OCI-LY1 (cell line): Measurements from ENCODE around the gene LAYN.

Source experiments
- CTCF ChIP-seq: fragments of 200-600 bp; sonication (generic), shearing (Covaris generic); IDR thresholded peaks from 2 replicates; pipeline ENCODE4 v1.5.1; 2017; ENCODE audit warnings: mild to moderate bottlenecking, antibody characterized with exemption, low read length, moderate library complexity, mixed read lengths
- EZH2 ChIP-seq: fragments of 200-600 bp; sonication (generic), shearing (Covaris generic); IDR thresholded peaks from 2 replicates; pipeline ENCODE4 v1.8.0; 2017; ENCODE audit warnings: borderline replicate concordance, mixed run types, mild to moderate bottlenecking, antibody characterized with exemption, low read length, moderate library complexity, mixed read lengths

GRCh38 chr11:111603611-111604130 lies 63.2 kb downstream of the LAYN start:
- TF ChIP-seq CTCF (no peak), EZH2 (no peak)
